GM12892 (cell line): ENCODE data around the gene EML6.

Source experiments
- DNase-seq: peaks from one replicate; pipeline ENCODE4 v3.0.0; 2011; ENCODE audit not compliant: insufficient read length
- FAIRE-seq: peaks from 2 replicates; lab custom pipeline; 2011; peaks lifted over from hg19 to GRCh38; lab: Jason Lieb, UNC
- POLR2A ChIP-seq: IDR thresholded peaks from 2 replicates; pipeline ENCODE4 v1.6.1; 2011; ENCODE audit warnings: low read depth, low read length, control low read depth
- POLR2AphosphoS5 ChIP-seq: IDR thresholded peaks from 2 replicates; pipeline ENCODE4 v1.6.1; 2011; ENCODE audit warnings: low read depth, low read length, control low read depth
- TAF1 ChIP-seq: IDR thresholded peaks from 2 replicates; pipeline ENCODE4 v1.6.1; 2011; ENCODE audit warnings: low read depth, mild to moderate bottlenecking, control low read depth, low read length, borderline replicate concordance

EML6 gene

GRCh38 chr2:54897420-54898310, 174.2 kb downstream of the EML6 start:
- FAIRE-seq (no peak), DNase-seq (no peak)

GRCh38 chr2:54898456-54899226, 175.2 kb downstream of the EML6 start:
- no peak for FAIRE-seq
- TF ChIP-seq TAF1 (no peak), POLR2A (no peak), POLR2AphosphoS5 (no peak)
- no peak for DNase-seq

More at GRCh38 chr2:54897420-54898310, 174.2 kb downstream of the EML6 start:
- TF ChIP-seq POLR2AphosphoS5, result no peak

GRCh38 chr2:54899576-54900200, 176.2 kb downstream of the EML6 start:
- FAIRE-seq (no peak), DNase-seq (no peak)
- TF ChIP-seq POLR2A, result no peak
- no peak for TF ChIP-seq TAF1
- TF ChIP-seq POLR2AphosphoS5, result no peak

- FAIRE-seq (no peak), DNase-seq (no peak)
- no peak for TF ChIP-seq TAF1
These were observed 177.9 kb downstream of the EML6 start for GRCh38 chr2:54901224-54901986.

- TF ChIP-seq POLR2AphosphoS5 (no peak), TAF1 (no peak), POLR2A (no peak)
- DNase-seq (no peak), FAIRE-seq (no peak)
These were observed 179.3 kb downstream of the EML6 start for GRCh38 chr2:54902763-54903162.

- FAIRE-seq (no peak), DNase-seq (no peak)
- TF ChIP-seq POLR2A, result no peak
These were observed 180.5 kb downstream of the EML6 start for GRCh38 chr2:54903736-54904554.

- TF ChIP-seq POLR2AphosphoS5, result no peak
- no peak for FAIRE-seq
- no peak for DNase-seq
These were observed 181.4 kb downstream of the EML6 start for GRCh38 chr2:54904836-54905235.

GRCh38 chr2:54906716-54907115, 183.3 kb downstream of the EML6 start:
- no peak for TF ChIP-seq POLR2AphosphoS5
- TF ChIP-seq POLR2A, result no peak
- TF ChIP-seq TAF1, result no peak
- FAIRE-seq (no peak), DNase-seq (no peak)

- no peak for TF ChIP-seq TAF1
- TF ChIP-seq POLR2AphosphoS5, result no peak
- TF ChIP-seq POLR2A, result no peak
- FAIRE-seq, result no peak
- no peak for DNase-seq
These were observed 184.2 kb downstream of the EML6 start for GRCh38 chr2:54907663-54908062.

- DNase-seq (no peak), FAIRE-seq (no peak)
- no peak for TF ChIP-seq TAF1
- no peak for TF ChIP-seq POLR2AphosphoS5
- no peak for TF ChIP-seq POLR2A
These were observed 185.1 kb downstream of the EML6 start for GRCh38 chr2:54908591-54908990.
